K562 (cell line): Measurements from ENCODE around the gene TOMM70. TPM values are rescaled to one million over a fixed set of nuclear protein-coding genes. Genes with fewer than 3 reads are reported as not detected.
A peak's percentile ranks its signal among the peaks of the same experiment; 100 is the strongest.

ENCODE experiments used
- NBN ChIP-seq: fragments of 450-650 bp; IDR thresholded peaks from 2 replicates; pipeline ENCODE4 v1.6.1; 2016; ENCODE audit warnings: low read depth, mild to moderate bottlenecking
- PHB2 ChIP-seq: fragments of 450-650 bp; IDR thresholded peaks from 2 replicates; pipeline ENCODE4 v1.6.1; 2017; ENCODE audit warnings: low read depth
- RNF2 ChIP-seq: sonication (generic); IDR thresholded peaks from 2 replicates; pipeline ENCODE4 v1.6.1; 2016
- polyA plus RNA-seq, 8 experiments: library from polyadenylated mRNA; depleted of rRNA in 4 of 8; stranded (reverse) in 5 of 8; unstranded in 3 of 8; fragments of >200 nt; fragmentation: Nextera tagmentation in 2 of 8; fragmentation: Illumina TruSeq in 1 of 8; extraction: Ambion mirVana in 2 of 8; extraction: Trizol in 1 of 8; gene quantifications; 2 replicates each; pipeline versions ENCODE4 v1.2.1 to v1.2.3, GENCODE V29; 2011 to 2014; ENCODE audit warnings: inconsistent platforms in 1 of 8, missing spikeins in 1 of 8
- total RNA-seq, 7 experiments: library from RNA; depleted of rRNA in 6 of 7; stranded (reverse); fragments of >200 nt in 6 of 7; fragmentation: Illumina TruSeq in 2 of 7; extraction: Trizol in 2 of 7; gene quantifications; 2 replicates each; pipeline versions ENCODE4 v1.2.1 to v1.2.3, GENCODE V29; 2011 to 2021; ENCODE audit warnings: low replicate concordance in 1 of 7
- TF ChIP-seq, protein P1 (sequence below): fragments of 450-650 bp; IDR thresholded peaks from 2 replicates; pipeline ENCODE4 v1.6.1; 2016; ENCODE audit warnings: low read depth, mild to moderate bottlenecking, moderate library complexity
- TF ChIP-seq, protein P2 (sequence below): fragments of 450-650 bp; IDR thresholded peaks from 2 replicates; pipeline ENCODE4 v1.6.1; 2016; ENCODE audit warnings: borderline replicate concordance
- TF ChIP-seq, protein P3 (sequence below): fragments of 450-650 bp; IDR thresholded peaks from 2 replicates; pipeline ENCODE4 v1.6.1; 2016; ENCODE audit warnings: mild to moderate bottlenecking, moderate library complexity
- TF ChIP-seq, protein P4 (sequence below): fragments of 150-350 bp; conservative IDR thresholded peaks from 2 replicates; pipeline ENCODE4 v1.6.1; 2014; ENCODE audit warnings: low read length
- TF ChIP-seq, protein P5 (sequence below): sonication (generic); formaldehyde crosslinking; IDR thresholded peaks from 2 replicates; pipeline ENCODE4 v1.5.0; 2020; ENCODE audit warnings: missing genetic modification reagents

The TOMM70 gene
- total and polyA plus RNA-seq, 9 of the 15 experiments (the other 6 are each of a cell fraction or from before 2014, with no cell fraction given), result 17.5 to 75.6 (median 54.9) TPM

DNA sequence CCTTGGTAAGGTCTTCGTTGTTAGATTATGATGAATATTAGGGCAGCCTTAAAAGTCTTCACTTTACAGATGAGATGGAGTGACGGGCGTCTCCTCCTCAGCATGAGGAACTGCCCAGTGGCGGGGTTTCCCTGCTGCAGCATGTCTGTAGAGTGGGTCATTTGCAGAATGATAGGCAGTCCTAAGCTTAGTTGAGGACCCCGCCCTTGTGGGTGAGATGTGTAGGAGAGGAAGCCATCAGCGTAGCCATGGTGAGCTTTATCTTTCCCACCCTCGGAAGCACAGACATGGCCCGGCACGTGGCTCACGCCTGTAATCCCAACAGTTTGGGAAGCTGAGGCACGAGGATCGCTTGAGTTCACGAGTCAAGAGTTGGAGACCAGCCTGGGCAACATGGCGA, 65.5 kb downstream of the TOMM70 start (continued):
- TF ChIP-seq, protein P1, sequence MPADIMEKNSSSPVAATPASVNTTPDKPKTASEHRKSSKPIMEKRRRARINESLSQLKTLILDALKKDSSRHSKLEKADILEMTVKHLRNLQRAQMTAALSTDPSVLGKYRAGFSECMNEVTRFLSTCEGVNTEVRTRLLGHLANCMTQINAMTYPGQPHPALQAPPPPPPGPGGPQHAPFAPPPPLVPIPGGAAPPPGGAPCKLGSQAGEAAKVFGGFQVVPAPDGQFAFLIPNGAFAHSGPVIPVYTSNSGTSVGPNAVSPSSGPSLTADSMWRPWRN, result peak; percentile 67; the same call in 1 of the 2 replicates
- TF ChIP-seq, protein P2, sequence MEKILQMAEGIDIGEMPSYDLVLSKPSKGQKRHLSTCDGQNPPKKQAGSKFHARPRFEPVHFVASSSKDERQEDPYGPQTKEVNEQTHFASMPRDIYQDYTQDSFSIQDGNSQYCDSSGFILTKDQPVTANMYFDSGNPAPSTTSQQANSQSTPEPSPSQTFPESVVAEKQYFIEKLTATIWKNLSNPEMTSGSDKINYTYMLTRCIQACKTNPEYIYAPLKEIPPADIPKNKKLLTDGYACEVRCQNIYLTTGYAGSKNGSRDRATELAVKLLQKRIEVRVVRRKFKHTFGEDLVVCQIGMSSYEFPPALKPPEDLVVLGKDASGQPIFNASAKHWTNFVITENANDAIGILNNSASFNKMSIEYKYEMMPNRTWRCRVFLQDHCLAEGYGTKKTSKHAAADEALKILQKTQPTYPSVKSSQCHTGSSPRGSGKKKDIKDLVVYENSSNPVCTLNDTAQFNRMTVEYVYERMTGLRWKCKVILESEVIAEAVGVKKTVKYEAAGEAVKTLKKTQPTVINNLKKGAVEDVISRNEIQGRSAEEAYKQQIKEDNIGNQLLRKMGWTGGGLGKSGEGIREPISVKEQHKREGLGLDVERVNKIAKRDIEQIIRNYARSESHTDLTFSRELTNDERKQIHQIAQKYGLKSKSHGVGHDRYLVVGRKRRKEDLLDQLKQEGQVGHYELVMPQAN, result peak; percentile 53; the same call in 1 of the 2 replicates
- no peak for TF ChIP-seq PHB2
- TF ChIP-seq NBN, result no peak
- TF ChIP-seq, protein P3, sequence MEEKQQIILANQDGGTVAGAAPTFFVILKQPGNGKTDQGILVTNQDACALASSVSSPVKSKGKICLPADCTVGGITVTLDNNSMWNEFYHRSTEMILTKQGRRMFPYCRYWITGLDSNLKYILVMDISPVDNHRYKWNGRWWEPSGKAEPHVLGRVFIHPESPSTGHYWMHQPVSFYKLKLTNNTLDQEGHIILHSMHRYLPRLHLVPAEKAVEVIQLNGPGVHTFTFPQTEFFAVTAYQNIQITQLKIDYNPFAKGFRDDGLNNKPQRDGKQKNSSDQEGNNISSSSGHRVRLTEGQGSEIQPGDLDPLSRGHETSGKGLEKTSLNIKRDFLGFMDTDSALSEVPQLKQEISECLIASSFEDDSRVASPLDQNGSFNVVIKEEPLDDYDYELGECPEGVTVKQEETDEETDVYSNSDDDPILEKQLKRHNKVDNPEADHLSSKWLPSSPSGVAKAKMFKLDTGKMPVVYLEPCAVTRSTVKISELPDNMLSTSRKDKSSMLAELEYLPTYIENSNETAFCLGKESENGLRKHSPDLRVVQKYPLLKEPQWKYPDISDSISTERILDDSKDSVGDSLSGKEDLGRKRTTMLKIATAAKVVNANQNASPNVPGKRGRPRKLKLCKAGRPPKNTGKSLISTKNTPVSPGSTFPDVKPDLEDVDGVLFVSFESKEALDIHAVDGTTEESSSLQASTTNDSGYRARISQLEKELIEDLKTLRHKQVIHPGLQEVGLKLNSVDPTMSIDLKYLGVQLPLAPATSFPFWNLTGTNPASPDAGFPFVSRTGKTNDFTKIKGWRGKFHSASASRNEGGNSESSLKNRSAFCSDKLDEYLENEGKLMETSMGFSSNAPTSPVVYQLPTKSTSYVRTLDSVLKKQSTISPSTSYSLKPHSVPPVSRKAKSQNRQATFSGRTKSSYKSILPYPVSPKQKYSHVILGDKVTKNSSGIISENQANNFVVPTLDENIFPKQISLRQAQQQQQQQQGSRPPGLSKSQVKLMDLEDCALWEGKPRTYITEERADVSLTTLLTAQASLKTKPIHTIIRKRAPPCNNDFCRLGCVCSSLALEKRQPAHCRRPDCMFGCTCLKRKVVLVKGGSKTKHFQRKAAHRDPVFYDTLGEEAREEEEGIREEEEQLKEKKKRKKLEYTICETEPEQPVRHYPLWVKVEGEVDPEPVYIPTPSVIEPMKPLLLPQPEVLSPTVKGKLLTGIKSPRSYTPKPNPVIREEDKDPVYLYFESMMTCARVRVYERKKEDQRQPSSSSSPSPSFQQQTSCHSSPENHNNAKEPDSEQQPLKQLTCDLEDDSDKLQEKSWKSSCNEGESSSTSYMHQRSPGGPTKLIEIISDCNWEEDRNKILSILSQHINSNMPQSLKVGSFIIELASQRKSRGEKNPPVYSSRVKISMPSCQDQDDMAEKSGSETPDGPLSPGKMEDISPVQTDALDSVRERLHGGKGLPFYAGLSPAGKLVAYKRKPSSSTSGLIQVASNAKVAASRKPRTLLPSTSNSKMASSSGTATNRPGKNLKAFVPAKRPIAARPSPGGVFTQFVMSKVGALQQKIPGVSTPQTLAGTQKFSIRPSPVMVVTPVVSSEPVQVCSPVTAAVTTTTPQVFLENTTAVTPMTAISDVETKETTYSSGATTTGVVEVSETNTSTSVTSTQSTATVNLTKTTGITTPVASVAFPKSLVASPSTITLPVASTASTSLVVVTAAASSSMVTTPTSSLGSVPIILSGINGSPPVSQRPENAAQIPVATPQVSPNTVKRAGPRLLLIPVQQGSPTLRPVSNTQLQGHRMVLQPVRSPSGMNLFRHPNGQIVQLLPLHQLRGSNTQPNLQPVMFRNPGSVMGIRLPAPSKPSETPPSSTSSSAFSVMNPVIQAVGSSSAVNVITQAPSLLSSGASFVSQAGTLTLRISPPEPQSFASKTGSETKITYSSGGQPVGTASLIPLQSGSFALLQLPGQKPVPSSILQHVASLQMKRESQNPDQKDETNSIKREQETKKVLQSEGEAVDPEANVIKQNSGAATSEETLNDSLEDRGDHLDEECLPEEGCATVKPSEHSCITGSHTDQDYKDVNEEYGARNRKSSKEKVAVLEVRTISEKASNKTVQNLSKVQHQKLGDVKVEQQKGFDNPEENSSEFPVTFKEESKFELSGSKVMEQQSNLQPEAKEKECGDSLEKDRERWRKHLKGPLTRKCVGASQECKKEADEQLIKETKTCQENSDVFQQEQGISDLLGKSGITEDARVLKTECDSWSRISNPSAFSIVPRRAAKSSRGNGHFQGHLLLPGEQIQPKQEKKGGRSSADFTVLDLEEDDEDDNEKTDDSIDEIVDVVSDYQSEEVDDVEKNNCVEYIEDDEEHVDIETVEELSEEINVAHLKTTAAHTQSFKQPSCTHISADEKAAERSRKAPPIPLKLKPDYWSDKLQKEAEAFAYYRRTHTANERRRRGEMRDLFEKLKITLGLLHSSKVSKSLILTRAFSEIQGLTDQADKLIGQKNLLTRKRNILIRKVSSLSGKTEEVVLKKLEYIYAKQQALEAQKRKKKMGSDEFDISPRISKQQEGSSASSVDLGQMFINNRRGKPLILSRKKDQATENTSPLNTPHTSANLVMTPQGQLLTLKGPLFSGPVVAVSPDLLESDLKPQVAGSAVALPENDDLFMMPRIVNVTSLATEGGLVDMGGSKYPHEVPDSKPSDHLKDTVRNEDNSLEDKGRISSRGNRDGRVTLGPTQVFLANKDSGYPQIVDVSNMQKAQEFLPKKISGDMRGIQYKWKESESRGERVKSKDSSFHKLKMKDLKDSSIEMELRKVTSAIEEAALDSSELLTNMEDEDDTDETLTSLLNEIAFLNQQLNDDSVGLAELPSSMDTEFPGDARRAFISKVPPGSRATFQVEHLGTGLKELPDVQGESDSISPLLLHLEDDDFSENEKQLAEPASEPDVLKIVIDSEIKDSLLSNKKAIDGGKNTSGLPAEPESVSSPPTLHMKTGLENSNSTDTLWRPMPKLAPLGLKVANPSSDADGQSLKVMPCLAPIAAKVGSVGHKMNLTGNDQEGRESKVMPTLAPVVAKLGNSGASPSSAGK, result peak; percentile 96
- TF ChIP-seq, protein P4, sequence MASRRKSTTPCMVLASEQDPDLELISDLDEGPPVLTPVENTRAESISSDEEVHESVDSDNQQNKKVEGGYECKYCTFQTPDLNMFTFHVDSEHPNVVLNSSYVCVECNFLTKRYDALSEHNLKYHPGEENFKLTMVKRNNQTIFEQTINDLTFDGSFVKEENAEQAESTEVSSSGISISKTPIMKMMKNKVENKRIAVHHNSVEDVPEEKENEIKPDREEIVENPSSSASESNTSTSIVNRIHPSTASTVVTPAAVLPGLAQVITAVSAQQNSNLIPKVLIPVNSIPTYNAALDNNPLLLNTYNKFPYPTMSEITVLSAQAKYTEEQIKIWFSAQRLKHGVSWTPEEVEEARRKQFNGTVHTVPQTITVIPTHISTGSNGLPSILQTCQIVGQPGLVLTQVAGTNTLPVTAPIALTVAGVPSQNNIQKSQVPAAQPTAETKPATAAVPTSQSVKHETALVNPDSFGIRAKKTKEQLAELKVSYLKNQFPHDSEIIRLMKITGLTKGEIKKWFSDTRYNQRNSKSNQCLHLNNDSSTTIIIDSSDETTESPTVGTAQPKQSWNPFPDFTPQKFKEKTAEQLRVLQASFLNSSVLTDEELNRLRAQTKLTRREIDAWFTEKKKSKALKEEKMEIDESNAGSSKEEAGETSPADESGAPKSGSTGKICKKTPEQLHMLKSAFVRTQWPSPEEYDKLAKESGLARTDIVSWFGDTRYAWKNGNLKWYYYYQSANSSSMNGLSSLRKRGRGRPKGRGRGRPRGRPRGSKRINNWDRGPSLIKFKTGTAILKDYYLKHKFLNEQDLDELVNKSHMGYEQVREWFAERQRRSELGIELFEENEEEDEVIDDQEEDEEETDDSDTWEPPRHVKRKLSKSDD, result no peak
- peak; percentile 36; the same call in 1 of the 2 replicates for TF ChIP-seq RNF2
- TF ChIP-seq, protein P5, sequence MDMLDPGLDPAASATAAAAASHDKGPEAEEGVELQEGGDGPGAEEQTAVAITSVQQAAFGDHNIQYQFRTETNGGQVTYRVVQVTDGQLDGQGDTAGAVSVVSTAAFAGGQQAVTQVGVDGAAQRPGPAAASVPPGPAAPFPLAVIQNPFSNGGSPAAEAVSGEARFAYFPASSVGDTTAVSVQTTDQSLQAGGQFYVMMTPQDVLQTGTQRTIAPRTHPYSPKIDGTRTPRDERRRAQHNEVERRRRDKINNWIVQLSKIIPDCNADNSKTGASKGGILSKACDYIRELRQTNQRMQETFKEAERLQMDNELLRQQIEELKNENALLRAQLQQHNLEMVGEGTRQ (CRISPR knock-in tag), result peak; percentile 43
